BJ (cell line): ENCODE data around the gene ATP1A2. TPM values are rescaled to one million over a fixed set of nuclear protein-coding genes. Genes with fewer than 3 reads are reported as not detected.

Source experiments
- CTCF ChIA-PET: fragments of 350-600 bp; formaldehyde crosslinking; extraction: SDS; loops from one replicate; lab custom pipeline; 2021; ENCODE audit warnings: antibody characterized with exemption, inconsistent platforms; lab: Yijun Ruan, JAX
- POLR2A ChIA-PET: fragments of 300-600 bp; sonication (Branson Sonifier 250); formaldehyde crosslinking; extraction: SDS; loops from one replicate; lab custom pipeline; 2021; ENCODE audit warnings: antibody characterized with exemption; lab: Charles Lee
- DNase-seq: peaks from one replicate; pipeline ENCODE4 v3.0.0-alpha.2; 2011; ENCODE audit warnings: low read depth
- H3K27me3 ChIP-seq: 2 replicates; pipeline ENCODE4 v1.6.0; 2011; ENCODE audit warnings: low read length; ENCODE audit not compliant: control insufficient read depth, insufficient read depth
- H3K36me3 ChIP-seq: 2 replicates; pipeline ENCODE4 v1.5.1; 2011; ENCODE audit warnings: low read length; ENCODE audit not compliant: control insufficient read depth, insufficient read depth
- H3K4me3 ChIP-seq: 2 replicates; pipeline ENCODE4 v1.5.1; 2011; ENCODE audit warnings: low read depth, mild to moderate bottlenecking, control low read depth, low read length
- CTCF ChIP-seq: IDR thresholded peaks from 2 replicates; pipeline ENCODE4 v1.5.1; 2011; ENCODE audit warnings: low read depth, mild to moderate bottlenecking, control low read depth, inconsistent platforms, low read length, moderate library complexity; ENCODE audit not compliant: insufficient read depth
- polyA plus RNA-seq: library from polyadenylated mRNA; depleted of rRNA; stranded (reverse); fragments of >200 nt; gene quantifications from 2 replicates; pipeline ENCODE4 v1.2.3, GENCODE V29; 2011

ATP1A2 gene
- polyA plus RNA-seq, 1 experiment: 1.1 TPM

- POLR2A ChIA-PET: no interaction called here
- H3K27me3 ChIP-seq: peaks cover 4% of the 10 kb centered on the region
- CTCF ChIA-PET: no interaction called here
- H3K36me3 ChIP-seq: no peaks in the 10 kb centered on the region
- TF ChIP-seq CTCF: no peak
- DNase-seq: no peak
- H3K4me3 ChIP-seq: no peak overlapping the region
Observed at GRCh38 chr1:160177667-160178066, 62.1 kb downstream of the ATP1A2 start.

GRCh38 chr1:160178731-160179130, 63.2 kb downstream of the ATP1A2 start:
- Histone ChIP-seq H3K4me3 (no peak overlapping the region), H3K27me3 (peaks cover 4% of the 10 kb centered on the region), H3K36me3 (no peaks in the 10 kb centered on the region)
- ChIA-PET CTCF (no interaction called here), POLR2A (no interaction called here)
- no peak for TF ChIP-seq CTCF
- no peak for DNase-seq

GRCh38 chr1:160179336-160179735, 63.8 kb downstream of the ATP1A2 start:
- H3K27me3 ChIP-seq: peaks cover 2% of the 10 kb centered on the region
- ChIA-PET CTCF (interaction anchor here (2.6 kb wide), 1 partner anchor 13 kb away, joined by 16 read pairs; no protein-coding TSS in a partner anchor), POLR2A (no interaction called here)

GRCh38 chr1:160186246-160186645, 70.7 kb downstream of the ATP1A2 start:
- DNase-seq: no peak
- Histone ChIP-seq H3K36me3 (no peaks in the 10 kb centered on the region), H3K27me3 (peaks cover 1% of the 10 kb centered on the region), H3K4me3 (no peak overlapping the region)
- CTCF ChIA-PET: interaction anchor here (1.0 to 2.7 kb wide), 3 partner anchors 35 to 85 kb away, joined by 3 to 16 read pairs (median 5); no protein-coding TSS in a partner anchor
- POLR2A ChIA-PET: no interaction called here
- no peak for TF ChIP-seq CTCF

More at GRCh38 chr1:160179336-160179735, 63.8 kb downstream of the ATP1A2 start:
- DNase-seq: no peak
- no peak for TF ChIP-seq CTCF
- Histone ChIP-seq H3K4me3 (no peak overlapping the region), H3K36me3 (no peaks in the 10 kb centered on the region)

GRCh38 chr1:160186729-160187128, 71.2 kb downstream of the ATP1A2 start:
- DNase-seq: no peak
- POLR2A ChIA-PET: no interaction called here

More at GRCh38 chr1:160186729-160187128, 71.2 kb downstream of the ATP1A2 start:
- TF ChIP-seq CTCF: no peak
- CTCF ChIA-PET: interaction anchor here (1.0 to 2.7 kb wide), 3 partner anchors 35 to 86 kb away, joined by 3 to 16 read pairs (median 5); no protein-coding TSS in a partner anchor
- peaks cover 1% of the 10 kb centered on the region for H3K27me3 ChIP-seq
- H3K4me3 ChIP-seq: no peak overlapping the region
- H3K36me3 ChIP-seq: no peaks in the 10 kb centered on the region
